Measurements from ENCODE around the gene FIGLA.

GRCh38 chr2:70793450-70793849 lies 3.0 kb upstream of the FIGLA start:
- TF ChIP-seq GATA3 (IDR thresholded peaks at IDR 0.05; ENCODE audit: low read depth, low read length) (no peak), GATA2 (IDR thresholded peaks at IDR 0.05; ENCODE audit: low read depth, low read length) (no peak)
